Transverse colon (tissue), 4 donors: ENCODE data around the gene OR2B6. TPM values are rescaled to one million over a fixed set of nuclear protein-coding genes. Genes with fewer than 3 reads are reported as not detected.

Source experiments
- DNase-seq: peaks from one replicate; pipeline ENCODE4 v3.0.0-alpha.2; 2019
- H3K27ac ChIP-seq, 4 donors: fragments of 200-600 bp; sonication (generic); 2 replicates each; pipeline ENCODE4 v1.5.1; 2016 to 2018; ENCODE audit warnings: inconsistent platforms in 4 of 4
- H3K27me3 ChIP-seq: fragments of 200-600 bp; sonication (generic); 2 replicates; pipeline ENCODE4 v1.5.1; 2017; ENCODE audit warnings: inconsistent platforms
- H3K36me3 ChIP-seq, 4 donors: fragments of 200-600 bp; sonication (generic); 2 replicates each; pipeline ENCODE4 v1.5.1; 2017 to 2019; ENCODE audit warnings: inconsistent platforms in 4 of 4
- H3K4me1 ChIP-seq, 4 donors: fragments of 200-600 bp; sonication (generic); 2 replicates each; pipeline ENCODE4 v1.5.1; 2017 to 2020; ENCODE audit warnings: inconsistent platforms in 4 of 4
- H3K4me3 ChIP-seq, 4 donors: fragments of 200-600 bp; sonication (generic); 1 replicate in 1 of 4; 2 replicates in 3 of 4; pipeline versions ENCODE4 v1.5.1 to v1.6.1; 2017 to 2019; ENCODE audit warnings: inconsistent platforms in 4 of 4
- H3K9me3 ChIP-seq, 2 donors: fragments of 200-600 bp; sonication (generic); 2 replicates each; pipeline ENCODE4 v1.5.1; 2017 to 2019; ENCODE audit warnings: inconsistent platforms in 2 of 2
- CTCF ChIP-seq, 5 experiments: fragments of 200-600 bp in 3 of 5; fragments of 450-650 bp in 2 of 5; sonication (generic) in 3 of 5; IDR thresholded peaks; 1 replicate in 2 of 5; 2 replicates in 3 of 5; pipeline ENCODE4 v1.5.1; 2016 to 2017; ENCODE audit warnings: antibody characterized with exemption in 5 of 5, inconsistent platforms in 3 of 5, mild to moderate bottlenecking in 2 of 5, moderate library complexity in 1 of 5
- EP300 ChIP-seq: sonication (generic); formaldehyde crosslinking; IDR thresholded peaks from one replicate; pipeline ENCODE4 v1.6.1; 2017; ENCODE audit warnings: antibody characterized with exemption, low read depth
- POLR2A ChIP-seq: fragments of 450-650 bp; IDR thresholded peaks from one replicate; pipeline ENCODE4 v1.6.1; 2016; ENCODE audit warnings: antibody characterized with exemption, mild to moderate bottlenecking, moderate library complexity
- POLR2AphosphoS5 ChIP-seq, 3 donors: sonication (generic); formaldehyde crosslinking; IDR thresholded peaks; one replicate each; pipeline ENCODE4 v1.6.1; 2016; ENCODE audit warnings: antibody characterized with exemption in 3 of 3
- WGBS, 2 donors: methylation state at CpG; one replicate each; pipeline ENCODE4 v1.1.5; 2018; ENCODE audit warnings: low coverage in 1 of 2; 5-methylcytosine and 5-hydroxymethylcytosine counted together
- in situ Hi-C, 4 donors: fragments of 200-750 bp; cut with MboI; loops; one replicate each; pipeline versions ENCODE4 v1.15.0 to v1.15.1; 2017; ENCODE audit warnings: low sequenced_read_pairs in 3 of 4, low pct_ligation_motif_present in 1 of 4, low pct_unique_long_range_greater_than_20kb in 1 of 4
- intact Hi-C: fragments of 100-400 bp; cut with DNase I; formaldehyde crosslinking; loops from one replicate; pipeline ENCODE4 v1.15.1; 2023; ENCODE audit warnings: low total_unique reads
- total RNA-seq, 4 donors: library from RNA; depleted of rRNA; stranded (reverse); fragments of >200 nt; gene quantifications; one replicate each; pipeline ENCODE4 v1.1.0, GENCODE V29; 2016

The OR2B6 gene
- total RNA-seq, 4 donors from 2014 or later = not detected

- intact Hi-C loops = no loop called here
These were observed 20.3 kb downstream of the OR2B6 start for GRCh38 chr6:27977387-27977786.

GRCh38 chr6:27978705-27979104 is 21.7 kb downstream of the OR2B6 start:
- DNase-seq = no peak
- in situ Hi-C loops = no loop called here

More at GRCh38 chr6:27977387-27977786, 20.3 kb downstream of the OR2B6 start:
- WGBS, 2 donors = 65 to 71% methylated on average over 8 of the region's 8 CpGs
- Histone ChIP-seq H3K4me3 (no peak overlapping the region), H3K27ac (no peak overlapping the region), H3K4me1 (no peaks in the 10 kb centered on the region), H3K9me3 (no peaks in the 10 kb centered on the region), H3K27me3 (peaks cover 8% of the 10 kb centered on the region), H3K36me3 (peaks cover 0 to 3% (median 0%) of the 10 kb centered on the region in 4 donors)
- in situ Hi-C loops = no loop called here
- no peak for DNase-seq
- TF ChIP-seq EP300 = no peak
- TF ChIP-seq POLR2A = no peak
- TF ChIP-seq POLR2AphosphoS5 (IDR thresholded peaks at IDR 0.05) = no peak

GRCh38 chr6:27980111-27980510 is 23.1 kb downstream of the OR2B6 start:
- intact Hi-C loops = no loop called here
- WGBS, 2 donors = 25 to 31% methylated on average over 1 of the region's 1 CpG
- no peak overlapping the region for H3K27ac ChIP-seq

More at GRCh38 chr6:27978705-27979104, 21.7 kb downstream of the OR2B6 start:
- peaks cover 8% of the 10 kb centered on the region for H3K27me3 ChIP-seq
- no peak overlapping the region for H3K27ac ChIP-seq
- TF ChIP-seq CTCF (IDR thresholded peaks at IDR 0.05) = no peak
- TF ChIP-seq POLR2A = no peak
- no peak for TF ChIP-seq EP300
- no peak for TF ChIP-seq POLR2AphosphoS5 (IDR thresholded peaks at IDR 0.05)
- no peaks in the 10 kb centered on the region for H3K4me1 ChIP-seq
- no peaks in the 10 kb centered on the region for H3K9me3 ChIP-seq
- H3K36me3 ChIP-seq = peaks cover 0 to 3% (median 0%) of the 10 kb centered on the region in 4 donors
- intact Hi-C loops = no loop called here
- H3K4me3 ChIP-seq = no peak overlapping the region

GRCh38 chr6:27986928-27987725 is 30.1 kb downstream of the OR2B6 start:
- in situ Hi-C loops = no loop called here
- TF ChIP-seq EP300 (no peak), POLR2A (no peak), CTCF (IDR thresholded peaks at IDR 0.05) (no peak), POLR2AphosphoS5 (IDR thresholded peaks at IDR 0.05) (no peak)
- H3K4me1 ChIP-seq = no peaks in the 10 kb centered on the region
- no peak overlapping the region for H3K27ac ChIP-seq
- H3K36me3 ChIP-seq = no peaks in the 10 kb centered on the region
- intact Hi-C loops = no loop called here
- no peak for DNase-seq
- H3K4me3 ChIP-seq = no peak overlapping the region
- no peaks in the 10 kb centered on the region for H3K9me3 ChIP-seq
- WGBS, 2 donors = 54 to 55% methylated on average over 2 of the region's 2 CpGs
- H3K27me3 ChIP-seq = peaks cover 10% of the 10 kb centered on the region

More at GRCh38 chr6:27980111-27980510, 23.1 kb downstream of the OR2B6 start:
- Histone ChIP-seq H3K9me3 (no peaks in the 10 kb centered on the region), H3K4me3 (no peak overlapping the region), H3K4me1 (no peaks in the 10 kb centered on the region), H3K36me3 (peaks cover 0 to 3% (median 0%) of the 10 kb centered on the region in 4 donors), H3K27me3 (peaks cover 8% of the 10 kb centered on the region)
- in situ Hi-C loops = no loop called here
- DNase-seq = no peak
- TF ChIP-seq EP300 = no peak
- no peak for TF ChIP-seq POLR2AphosphoS5 (IDR thresholded peaks at IDR 0.05)
- TF ChIP-seq POLR2A = no peak
- TF ChIP-seq CTCF (IDR thresholded peaks at IDR 0.05) = no peak
